Activated CD8-positive, alpha-beta T cell treated with anti-CD3 and anti-CD28 coated beads for 36 hours (primary cell): ENCODE data around the gene GID4. TPM values are rescaled to one million over a fixed set of nuclear protein-coding genes. Genes with fewer than 3 reads are reported as not detected.

Experiments
- ATAC-seq: fragments of 200-7000 bp; cut with Tn5 transposase; one replicate; pipeline ENCODE4 v1.10.0; 2021; ENCODE audit warnings: mild to moderate bottlenecking, moderate library complexity
- CTCF ChIA-PET: fragments of 350-600 bp; sonication (Branson Sonifier 250); formaldehyde crosslinking; loops from one replicate; lab custom pipeline; 2021; ENCODE audit warnings: antibody characterized with exemption; lab: Charles Lee
- POLR2A ChIA-PET: fragments of 350-600 bp; sonication (Branson Sonifier 250); formaldehyde crosslinking; loops from one replicate; lab custom pipeline; 2021; ENCODE audit warnings: antibody characterized with exemption; lab: Charles Lee
- DNase-seq: peaks from one replicate; pipeline ENCODE4 v3.0.0-alpha.2; 2020
- H3K27ac Mint-ChIP-seq: one replicate; pipeline ENCODE4 v1.8.0; 2021; ENCODE audit warnings: mild to moderate bottlenecking, mixed read lengths
- H3K27me3 Mint-ChIP-seq: one replicate; pipeline ENCODE4 v1.8.0; 2021; ENCODE audit warnings: mixed read lengths
- H3K36me3 Mint-ChIP-seq: one replicate; pipeline ENCODE4 v1.8.0; 2021; ENCODE audit warnings: low read depth, mixed read lengths
- H3K4me1 Mint-ChIP-seq: one replicate; pipeline ENCODE4 v1.8.0; 2021; ENCODE audit warnings: low read depth, mixed read lengths
- H3K4me3 Mint-ChIP-seq: one replicate; pipeline ENCODE4 v1.8.0; 2021; ENCODE audit warnings: mild to moderate bottlenecking, moderate library complexity, mixed read lengths
- H3K9me3 Mint-ChIP-seq: one replicate; pipeline ENCODE4 v1.8.0; 2021; ENCODE audit warnings: mixed read lengths
- CTCF ChIP-seq: fragments of 200-600 bp; IDR thresholded peaks from one replicate; pipeline ENCODE4 v1.8.0; 2022; ENCODE audit warnings: antibody characterized with exemption, mild to moderate bottlenecking
- intact Hi-C: fragments of 100-400 bp; cut with micrococcal nuclease; formaldehyde crosslinking; loops from one replicate; pipeline ENCODE4 v1.10.0; 2022
- total RNA-seq, 2 experiments: library from RNA; stranded (reverse); gene quantifications; one replicate each; pipeline ENCODE4 v1.2.3, GENCODE V29; 2021

GID4 gene
- total RNA-seq, 2 experiments from 2014 or later, result 8.7 to 9.1 TPM

GRCh38 chr17:18087610-18088491, 48.6 kb downstream of the GID4 start, which contains the start of gene DRG2:
Gene DRG2, plus strand, starts transcription at chr17:18087948. Its CDS starts 76 bp downstream, at chr17:18088024.
- intact Hi-C loops, result no loop called here
- Mint-ChIP-seq H3K27me3 (no peaks in the 10 kb centered on the region), H3K27ac (peak within 1 kb of the TSS; percentile 96), H3K36me3 (peaks cover 13% of the 10 kb centered on the region), H3K4me1 (peaks cover 26% of the 10 kb centered on the region), H3K4me3 (peak within 1 kb of the TSS; percentile 98), H3K9me3 (no peaks in the 10 kb centered on the region)
- ATAC-seq (peak; percentile 96), DNase-seq (peak; percentile 91)
- POLR2A ChIA-PET, result interaction anchor here (0.7 to 1.9 kb wide), 4 partner anchors 12 to 315 kb away, joined by 3 to 6 read pairs (median 4); partner anchors contain the start of gene MYO15A
- no peak for TF ChIP-seq CTCF
- CTCF ChIA-PET, result interaction anchor here (0.6 to 0.9 kb wide), 2 partner anchors 591 to 1499 kb away, joined by 3 to 4 read pairs; partner anchors contain the start of gene RASD1

- no peaks in the 10 kb centered on the region for H3K27me3 Mint-ChIP-seq
- DNase-seq, result no peak
- CTCF ChIA-PET, result no interaction called here
- intact Hi-C loops, result no loop called here
- H3K4me1 Mint-ChIP-seq, result peaks cover 26% of the 10 kb centered on the region
- peaks cover 27% of the 10 kb centered on the region for H3K36me3 Mint-ChIP-seq
- H3K4me3 Mint-ChIP-seq, result peak overlapping the region; percentile 98
- no peak for ATAC-seq
- H3K27ac Mint-ChIP-seq, result peak overlapping the region; percentile 25
- POLR2A ChIA-PET, result interaction anchor here (1.1 to 1.9 kb wide), 2 partner anchors 10 to 92 kb away, joined by 4 to 6 read pairs; no protein-coding TSS in a partner anchor
- H3K9me3 Mint-ChIP-seq, result no peaks in the 10 kb centered on the region
- no peak for TF ChIP-seq CTCF
These were observed 50.4 kb downstream of the GID4 start for GRCh38 chr17:18089613-18090012.

GRCh38 chr17:18093616-18094408, 54.6 kb downstream of the GID4 start:
- H3K9me3 Mint-ChIP-seq, result no peaks in the 10 kb centered on the region
- H3K36me3 Mint-ChIP-seq, result peaks cover 38% of the 10 kb centered on the region
- no peaks in the 10 kb centered on the region for H3K27me3 Mint-ChIP-seq
- TF ChIP-seq CTCF, result no peak
- no peak overlapping the region for H3K4me3 Mint-ChIP-seq
- H3K27ac Mint-ChIP-seq, result no peak overlapping the region
- ATAC-seq, result peak; percentile 56
- H3K4me1 Mint-ChIP-seq, result peaks cover 18% of the 10 kb centered on the region
- intact Hi-C loops, result no loop called here
- ChIA-PET CTCF (no interaction called here), POLR2A (no interaction called here)
- DNase-seq, result peak; percentile 51

GRCh38 chr17:18094409-18094807, 55.2 kb downstream of the GID4 start:
- peaks cover 38% of the 10 kb centered on the region for H3K36me3 Mint-ChIP-seq
- H3K27ac Mint-ChIP-seq, result no peak overlapping the region
- CTCF ChIA-PET, result no interaction called here
- H3K9me3 Mint-ChIP-seq, result no peaks in the 10 kb centered on the region
- peaks cover 12% of the 10 kb centered on the region for H3K4me1 Mint-ChIP-seq
- DNase-seq, result no peak
- intact Hi-C loops, result no loop called here
- no peak for ATAC-seq
- POLR2A ChIA-PET, result no interaction called here
- no peak overlapping the region for H3K4me3 Mint-ChIP-seq
- no peak for TF ChIP-seq CTCF
- H3K27me3 Mint-ChIP-seq, result no peaks in the 10 kb centered on the region
